Caco-2 (cell line): Measurements from ENCODE around the gene MTO1. TPM values are rescaled to one million over a fixed set of nuclear protein-coding genes. Genes with fewer than 3 reads are reported as not detected.

Experiments
- BruUV-seq: library from RNA; stranded (reverse); fragments of 400-500 nt; replicated peaks from 2 replicates; lab custom pipeline; 2021; lab: Mats Ljungman, UMichigan
- CTCF ChIA-PET: fragments of 300-600 bp; sonication (Branson Sonifier 250); formaldehyde crosslinking; loops from one replicate; lab custom pipeline; 2022; ENCODE audit warnings: antibody characterized with exemption; lab: Charles Lee
- POLR2A ChIA-PET: fragments of 300-600 bp; sonication (Branson Sonifier 250); formaldehyde crosslinking; loops from one replicate; lab custom pipeline; 2022; ENCODE audit warnings: antibody characterized with exemption; lab: Charles Lee
- DNase-seq, 2 experiments: peaks; one replicate each; pipeline versions ENCODE4 v3.0.0 to v3.0.0-alpha.2; 2020 to 2022
- H3K27me3 ChIP-seq: replicated peaks from 2 replicates; pipeline ENCODE4 v1.6.0; 2011; ENCODE audit warnings: low read length; ENCODE audit not compliant: control insufficient read depth, insufficient read depth
- H3K36me3 ChIP-seq: 2 replicates; pipeline ENCODE4 v1.5.1; 2011; ENCODE audit warnings: low read length; ENCODE audit not compliant: control insufficient read depth, insufficient read depth
- H3K4me1 ChIP-seq: fragments of 250-450 bp; sonication (Bioruptor Pico); 2 replicates; pipeline ENCODE4 v1.5.1; 2020; ENCODE audit warnings: mild to moderate bottlenecking
- H3K4me3 ChIP-seq: 2 replicates; pipeline ENCODE4 v1.5.1; 2011; ENCODE audit warnings: low read depth, mild to moderate bottlenecking, control low read depth, low read length
- H3K9me3 ChIP-seq: fragments of 250-450 bp; sonication (Bioruptor Pico); 2 replicates; pipeline ENCODE4 v1.5.1; 2020; ENCODE audit warnings: mild to moderate bottlenecking, moderate library complexity
- H3K27ac Mint-ChIP-seq: one replicate; pipeline ENCODE4 v1.8.0; 2022; ENCODE audit warnings: mixed read lengths; ENCODE audit not compliant: unreplicated experiment
- H3K27me3 Mint-ChIP-seq: one replicate; pipeline ENCODE4 v1.8.0; 2022; ENCODE audit warnings: mixed read lengths; ENCODE audit not compliant: insufficient read depth, unreplicated experiment
- H3K36me3 Mint-ChIP-seq: one replicate; pipeline ENCODE4 v1.8.0; 2022; ENCODE audit warnings: mild to moderate bottlenecking, mixed read lengths; ENCODE audit not compliant: insufficient read depth, unreplicated experiment
- H3K4me1 Mint-ChIP-seq: one replicate; pipeline ENCODE4 v1.8.0; 2022; ENCODE audit warnings: low read depth, mixed read lengths; ENCODE audit not compliant: unreplicated experiment
- H3K4me3 Mint-ChIP-seq: one replicate; pipeline ENCODE4 v1.8.0; 2022; ENCODE audit warnings: mild to moderate bottlenecking, moderate library complexity, mixed read lengths; ENCODE audit not compliant: unreplicated experiment
- H3K9me3 Mint-ChIP-seq: one replicate; pipeline ENCODE4 v1.8.0; 2022; ENCODE audit warnings: mixed read lengths; ENCODE audit not compliant: unreplicated experiment
- intact Hi-C: fragments of 100-400 bp; cut with micrococcal nuclease; formaldehyde crosslinking; loops from one replicate; pipeline ENCODE4 v1.10.0; 2022; ENCODE audit not compliant: unreplicated experiment
- total RNA-seq: library from RNA; stranded (reverse); gene quantifications from 2 replicates; pipeline ENCODE4 v1.2.3, GENCODE V29; 2022
- TF ChIP-seq, protein P1 (sequence below), 2 experiments: fragments of 200-600 bp in 1 of 2; IDR thresholded peaks; 1 replicate in 1 of 2; 2 replicates in 1 of 2; pipeline versions ENCODE4 v1.5.1 to v1.8.0; 2011 to 2022; ENCODE audit warnings: antibody characterized with exemption in 1 of 2, control low read depth in 1 of 2, inconsistent platforms in 1 of 2, low read depth in 1 of 2, low read length in 1 of 2, mild to moderate bottlenecking in 1 of 2, moderate library complexity in 1 of 2; ENCODE audit not compliant: insufficient read depth in 1 of 2, severe bottlenecking in 1 of 2, unreplicated experiment in 1 of 2

MTO1 gene
- total RNA-seq, 1 experiment from 2014 or later: 28.7 TPM

DNA sequence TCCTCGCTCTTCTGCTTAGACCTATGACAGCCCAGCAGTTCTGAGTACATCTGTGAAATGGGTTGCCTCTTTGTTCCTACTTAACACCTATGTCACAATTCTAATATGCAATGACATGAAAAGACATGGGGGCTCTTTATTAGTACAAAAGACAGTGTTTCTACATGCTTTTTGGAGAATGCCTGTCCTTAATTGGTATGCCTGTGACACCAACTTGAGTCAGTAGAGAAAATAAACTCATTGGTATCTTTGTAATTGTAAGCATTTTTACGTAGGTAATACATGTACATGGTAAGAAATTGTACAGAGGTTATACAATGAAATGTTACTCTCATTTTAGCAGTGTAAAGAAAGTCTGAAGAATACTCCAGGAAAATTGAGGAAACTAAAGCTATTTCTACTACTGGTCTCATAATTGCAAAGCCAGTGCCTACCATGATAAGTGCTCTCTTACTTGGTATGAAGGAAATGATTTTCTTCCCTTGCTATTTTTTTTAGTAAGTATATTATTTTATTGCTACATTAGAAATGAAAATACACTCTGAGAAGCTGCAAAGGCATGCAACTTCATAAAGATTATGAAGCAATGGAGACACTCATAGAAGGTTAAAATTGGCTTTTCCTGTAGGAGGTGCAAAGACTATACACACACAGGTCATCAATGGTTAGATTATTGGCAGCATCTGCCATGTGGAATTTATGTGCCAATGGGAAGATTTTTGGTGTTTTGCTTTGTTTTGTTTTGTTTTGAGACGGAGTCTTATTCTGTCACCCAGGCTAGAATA lies 64.2 kb downstream of the MTO1 start:
- CTCF ChIA-PET: no interaction called here
- intact Hi-C loops: no loop called here
- H3K4me3 ChIP-seq: no peak overlapping the region
- H3K4me3 Mint-ChIP-seq: no peak overlapping the region
- BruUV-seq: no TSS peak
- H3K27ac Mint-ChIP-seq: no peak overlapping the region
- H3K27me3 Mint-ChIP-seq: no peaks in the 10 kb centered on the region
- H3K36me3 ChIP-seq: no peaks in the 10 kb centered on the region
- peaks cover 4% of the 10 kb centered on the region; the same call in 1 of the 2 replicates for H3K4me1 ChIP-seq
- H3K27me3 ChIP-seq: no peaks in the 10 kb centered on the region
- peaks cover 5% of the 10 kb centered on the region for H3K4me1 Mint-ChIP-seq
- no peaks in the 10 kb centered on the region for H3K9me3 Mint-ChIP-seq
- no peak for DNase-seq
- H3K9me3 ChIP-seq: no peaks in the 10 kb centered on the region
- H3K36me3 Mint-ChIP-seq: peaks cover 21% of the 10 kb centered on the region
- TF ChIP-seq, protein P1, sequence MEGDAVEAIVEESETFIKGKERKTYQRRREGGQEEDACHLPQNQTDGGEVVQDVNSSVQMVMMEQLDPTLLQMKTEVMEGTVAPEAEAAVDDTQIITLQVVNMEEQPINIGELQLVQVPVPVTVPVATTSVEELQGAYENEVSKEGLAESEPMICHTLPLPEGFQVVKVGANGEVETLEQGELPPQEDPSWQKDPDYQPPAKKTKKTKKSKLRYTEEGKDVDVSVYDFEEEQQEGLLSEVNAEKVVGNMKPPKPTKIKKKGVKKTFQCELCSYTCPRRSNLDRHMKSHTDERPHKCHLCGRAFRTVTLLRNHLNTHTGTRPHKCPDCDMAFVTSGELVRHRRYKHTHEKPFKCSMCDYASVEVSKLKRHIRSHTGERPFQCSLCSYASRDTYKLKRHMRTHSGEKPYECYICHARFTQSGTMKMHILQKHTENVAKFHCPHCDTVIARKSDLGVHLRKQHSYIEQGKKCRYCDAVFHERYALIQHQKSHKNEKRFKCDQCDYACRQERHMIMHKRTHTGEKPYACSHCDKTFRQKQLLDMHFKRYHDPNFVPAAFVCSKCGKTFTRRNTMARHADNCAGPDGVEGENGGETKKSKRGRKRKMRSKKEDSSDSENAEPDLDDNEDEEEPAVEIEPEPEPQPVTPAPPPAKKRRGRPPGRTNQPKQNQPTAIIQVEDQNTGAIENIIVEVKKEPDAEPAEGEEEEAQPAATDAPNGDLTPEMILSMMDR (IDR thresholded peaks at IDR 0.05; ENCODE audit: insufficient read depth in 1 of 2, low read depth in 1 of 2, low read length in 1 of 2, severe bottlenecking in 1 of 2, unreplicated experiment in 1 of 2): no peak
- POLR2A ChIA-PET: no interaction called here

- intact Hi-C loops: no loop called here
- DNase-seq: no peak
- H3K9me3 Mint-ChIP-seq: no peaks in the 10 kb centered on the region
- no peak overlapping the region for H3K27ac Mint-ChIP-seq
- Histone ChIP-seq H3K27me3 (no peaks in the 10 kb centered on the region), H3K4me1 (peaks cover 8% of the 10 kb centered on the region), H3K9me3 (no peaks in the 10 kb centered on the region), H3K36me3 (no peaks in the 10 kb centered on the region), H3K4me3 (no peak overlapping the region)
- no peaks in the 10 kb centered on the region for H3K36me3 Mint-ChIP-seq
- ChIA-PET CTCF (no interaction called here), POLR2A (no interaction called here)
- TF ChIP-seq, protein P1 (IDR thresholded peaks at IDR 0.05; ENCODE audit: insufficient read depth in 1 of 2, low read depth in 1 of 2, low read length in 1 of 2, severe bottlenecking in 1 of 2, unreplicated experiment in 1 of 2): no peak
- no TSS peak for BruUV-seq
- no peaks in the 10 kb centered on the region for H3K27me3 Mint-ChIP-seq
- H3K4me1 Mint-ChIP-seq: no peaks in the 10 kb centered on the region
- H3K4me3 Mint-ChIP-seq: no peak overlapping the region
These were observed 67.4 kb downstream of the MTO1 start for GRCh38 chr6:73528897-73529296.

- intact Hi-C loops: no loop called here
- TF ChIP-seq, protein P1 (IDR thresholded peaks at IDR 0.05; ENCODE audit: insufficient read depth in 1 of 2, low read depth in 1 of 2, low read length in 1 of 2, severe bottlenecking in 1 of 2, unreplicated experiment in 1 of 2): no peak
- Mint-ChIP-seq H3K4me1 (no peaks in the 10 kb centered on the region), H3K4me3 (no peak overlapping the region), H3K27me3 (no peaks in the 10 kb centered on the region), H3K36me3 (no peaks in the 10 kb centered on the region), H3K27ac (no peak overlapping the region), H3K9me3 (no peaks in the 10 kb centered on the region)
- CTCF ChIA-PET: no interaction called here
- DNase-seq: no peak
- no peak overlapping the region for H3K4me3 ChIP-seq
- BruUV-seq: no TSS peak
- no peaks in the 10 kb centered on the region for H3K9me3 ChIP-seq
- peaks cover 6% of the 10 kb centered on the region; the same call in 1 of the 2 replicates for H3K4me1 ChIP-seq
- H3K27me3 ChIP-seq: no peaks in the 10 kb centered on the region
- POLR2A ChIA-PET: no interaction called here
- H3K36me3 ChIP-seq: no peaks in the 10 kb centered on the region
These were observed 70.8 kb downstream of the MTO1 start for GRCh38 chr6:73532293-73532692.
